ENCODE measurements around the gene AICDA.
"Not testable (repeated sequence)": the region's sequence is repeated elsewhere in the genome, so short reads cannot be mapped to it uniquely, and the experiment has no call there.

Gene AICDA

GRCh38 chr12:8637244-8637643, 24.6 kb upstream of the AICDA start:
- Histone ChIP-seq H3K9me3 (no peaks in the 10 kb centered on the region), H3K27me3 (peaks cover 3% of the 10 kb centered on the region; the same call in 1 of the 2 replicates), H3K36me3 (no peaks in the 10 kb centered on the region), H3K4me1 (no peaks in the 10 kb centered on the region), H3K4me3 (ENCODE audit: low read depth, low read length) (no peak overlapping the region)
- TF ChIP-seq, protein P1, sequence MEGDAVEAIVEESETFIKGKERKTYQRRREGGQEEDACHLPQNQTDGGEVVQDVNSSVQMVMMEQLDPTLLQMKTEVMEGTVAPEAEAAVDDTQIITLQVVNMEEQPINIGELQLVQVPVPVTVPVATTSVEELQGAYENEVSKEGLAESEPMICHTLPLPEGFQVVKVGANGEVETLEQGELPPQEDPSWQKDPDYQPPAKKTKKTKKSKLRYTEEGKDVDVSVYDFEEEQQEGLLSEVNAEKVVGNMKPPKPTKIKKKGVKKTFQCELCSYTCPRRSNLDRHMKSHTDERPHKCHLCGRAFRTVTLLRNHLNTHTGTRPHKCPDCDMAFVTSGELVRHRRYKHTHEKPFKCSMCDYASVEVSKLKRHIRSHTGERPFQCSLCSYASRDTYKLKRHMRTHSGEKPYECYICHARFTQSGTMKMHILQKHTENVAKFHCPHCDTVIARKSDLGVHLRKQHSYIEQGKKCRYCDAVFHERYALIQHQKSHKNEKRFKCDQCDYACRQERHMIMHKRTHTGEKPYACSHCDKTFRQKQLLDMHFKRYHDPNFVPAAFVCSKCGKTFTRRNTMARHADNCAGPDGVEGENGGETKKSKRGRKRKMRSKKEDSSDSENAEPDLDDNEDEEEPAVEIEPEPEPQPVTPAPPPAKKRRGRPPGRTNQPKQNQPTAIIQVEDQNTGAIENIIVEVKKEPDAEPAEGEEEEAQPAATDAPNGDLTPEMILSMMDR (IDR thresholded peaks at IDR 0.05; ENCODE audit: low read depth, low read length): no peak
- no peak for DNase-seq

- TF ChIP-seq, protein P1 (IDR thresholded peaks at IDR 0.05; ENCODE audit: low read depth, low read length): no peak
- no peak overlapping the region for H3K4me3 ChIP-seq (ENCODE audit: low read depth, low read length)
- H3K4me1 ChIP-seq: no peaks in the 10 kb centered on the region
- H3K36me3 ChIP-seq: no peaks in the 10 kb centered on the region
- no peak for DNase-seq
- H3K9me3 ChIP-seq: no peaks in the 10 kb centered on the region
- peaks cover 3% of the 10 kb centered on the region; the same call in 1 of the 2 replicates for H3K27me3 ChIP-seq
Measured at GRCh38 chr12:8636581-8636980, 23.9 kb upstream of the AICDA start.

DNA sequence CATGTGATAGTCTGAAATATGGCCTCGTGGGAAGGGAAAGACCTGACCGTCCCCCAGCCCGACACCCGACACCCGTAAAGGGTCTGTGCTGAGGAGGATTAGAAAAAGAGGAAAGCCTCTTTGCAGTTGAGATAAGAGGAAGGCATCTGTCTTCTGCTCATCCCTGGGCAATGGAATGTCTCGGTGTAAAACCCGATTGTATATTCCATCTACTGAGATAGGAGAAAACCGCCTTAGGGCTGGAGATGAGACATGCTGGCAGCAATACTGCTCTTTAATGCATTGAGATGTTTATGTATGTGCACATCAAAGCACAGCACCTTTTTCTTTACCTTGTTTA, 23.3 kb upstream of the AICDA start:
- not testable (repeated sequence) for H3K36me3 ChIP-seq; H3K9me3 ChIP-seq; H3K27me3 ChIP-seq; H3K4me1 ChIP-seq; DNase-seq; H3K4me3 ChIP-seq (ENCODE audit: low read depth, low read length)

DNA sequence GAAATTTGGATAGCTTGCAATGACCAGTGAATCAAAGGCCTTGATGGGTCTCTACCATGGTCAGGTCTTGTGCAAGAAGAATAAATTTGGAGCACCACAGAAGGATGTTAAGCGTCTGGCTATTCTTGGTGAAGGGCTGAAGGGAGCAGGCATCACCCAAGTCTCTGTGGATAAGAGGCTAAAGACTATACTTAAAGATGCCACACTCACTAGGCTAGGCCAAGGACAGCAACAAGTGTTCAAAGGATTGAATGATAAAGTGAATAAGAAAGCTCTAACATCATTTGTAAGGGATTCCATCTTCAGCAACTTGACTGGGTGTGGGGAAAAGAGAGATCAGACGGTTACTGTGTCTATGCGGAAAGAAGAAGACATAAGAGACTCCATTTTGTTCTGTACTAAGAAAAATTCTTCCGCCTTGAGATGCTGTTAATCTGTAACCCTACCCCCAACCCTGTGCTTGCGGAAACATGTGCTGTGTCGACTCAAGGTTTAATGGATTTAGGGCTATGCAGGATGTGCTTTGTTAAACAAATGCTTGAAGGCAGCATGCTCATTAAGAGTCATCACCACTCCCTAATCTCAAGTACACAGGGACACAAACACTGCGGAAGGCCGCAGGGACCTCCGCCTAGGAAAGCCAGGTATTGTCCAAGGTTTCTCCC, 22.8 kb upstream of the AICDA start:
- not testable (repeated sequence) for H3K4me1 ChIP-seq; H3K27me3 ChIP-seq; H3K36me3 ChIP-seq; H3K4me3 ChIP-seq (ENCODE audit: low read depth, low read length); H3K9me3 ChIP-seq; DNase-seq

DNA sequence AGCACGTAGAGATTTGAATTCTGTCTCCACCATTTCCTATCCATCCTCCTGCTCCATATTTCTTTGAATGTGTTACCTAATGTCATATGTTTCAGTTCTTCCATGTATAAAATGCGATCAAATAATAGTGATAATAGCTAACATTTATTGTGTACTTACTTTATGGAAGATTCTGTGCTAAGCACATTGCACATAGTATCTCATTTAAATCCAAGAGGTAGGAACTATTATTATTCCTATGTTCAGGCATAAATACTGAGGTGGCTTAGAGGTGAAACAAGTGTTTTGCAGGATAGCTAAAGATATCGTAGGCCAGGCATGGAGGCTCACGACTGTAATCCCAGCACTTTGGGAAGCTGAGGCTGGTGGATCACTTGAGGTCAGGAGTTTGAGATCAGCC, 17.5 kb upstream of the AICDA start:
- Histone ChIP-seq H3K4me3 (ENCODE audit: low read depth, low read length) (no peak overlapping the region), H3K9me3 (no peaks in the 10 kb centered on the region), H3K36me3 (no peaks in the 10 kb centered on the region), H3K4me1 (no peaks in the 10 kb centered on the region), H3K27me3 (no peaks in the 10 kb centered on the region)
- DNase-seq: no peak
- TF ChIP-seq, protein P1 (IDR thresholded peaks at IDR 0.05; ENCODE audit: low read depth, low read length): no peak

GRCh38 chr12:8629486-8630033, 16.9 kb upstream of the AICDA start:
- Histone ChIP-seq H3K36me3 (no peaks in the 10 kb centered on the region), H3K4me1 (no peaks in the 10 kb centered on the region), H3K9me3 (no peaks in the 10 kb centered on the region), H3K27me3 (no peaks in the 10 kb centered on the region), H3K4me3 (ENCODE audit: low read depth, low read length) (no peak overlapping the region)
- DNase-seq: no peak
- TF ChIP-seq, protein P1 (IDR thresholded peaks at IDR 0.05; ENCODE audit: low read depth, low read length): no peak

DNA sequence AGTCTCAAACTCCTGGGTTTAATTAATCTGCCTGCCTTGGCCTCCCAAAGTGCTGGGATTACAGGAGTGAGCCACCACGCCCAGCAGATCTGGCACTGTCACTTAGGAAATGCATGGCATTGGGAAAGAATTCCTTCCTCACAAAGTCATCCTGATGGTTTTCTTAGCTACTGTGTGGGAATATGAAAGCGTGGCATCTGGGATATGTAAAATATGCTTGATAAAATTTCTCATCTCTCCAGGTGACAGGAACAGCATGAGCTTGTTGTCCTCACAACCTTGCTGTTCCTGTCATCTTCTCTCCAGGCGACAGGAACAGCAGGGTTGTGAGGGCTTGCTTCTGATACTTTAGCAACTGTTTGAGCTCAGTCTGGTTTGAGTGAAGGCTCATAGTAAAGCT, 16.1 kb upstream of the AICDA start:
- H3K27me3 ChIP-seq: no peaks in the 10 kb centered on the region
- H3K4me3 ChIP-seq (ENCODE audit: low read depth, low read length): no peak overlapping the region
- H3K9me3 ChIP-seq: no peaks in the 10 kb centered on the region
- H3K36me3 ChIP-seq: no peaks in the 10 kb centered on the region
- no peaks in the 10 kb centered on the region for H3K4me1 ChIP-seq
- no peak for DNase-seq
- TF ChIP-seq, protein P1 (IDR thresholded peaks at IDR 0.05; ENCODE audit: low read depth, low read length): no peak

- H3K9me3 ChIP-seq; H3K4me3 ChIP-seq (ENCODE audit: low read depth, low read length); DNase-seq; H3K4me1 ChIP-seq; H3K27me3 ChIP-seq; H3K36me3 ChIP-seq: not testable (repeated sequence)
Measured at GRCh38 chr12:8624750-8625149, 12.1 kb upstream of the AICDA start.

Measured in BE2C (cell line).